ENCODE measurements around the gene AR. TPM values are rescaled to one million over a fixed set of nuclear protein-coding genes. Genes with fewer than 3 reads are reported as not detected.

The AR gene
- polyA plus RNA-seq, 1 donor from 2014 or later: 1.1 TPM

- no peaks in the 10 kb centered on the region for H3K36me3 ChIP-seq (ENCODE audit: insufficient read depth, low read length)
- H3K27ac ChIP-seq (ENCODE audit: low read length): no peak overlapping the region
- H3K9ac ChIP-seq (ENCODE audit: low read length): no peak overlapping the region
- no peak overlapping the region for H3K4me3 ChIP-seq (ENCODE audit: low read length)
- TF ChIP-seq EP300 (conservative IDR thresholded peaks at IDR 0.05; ENCODE audit: poor library complexity, severe bottlenecking) (no peak), POLR2AphosphoS5 (IDR thresholded peaks at IDR 0.05) (no peak), EZH2 (IDR thresholded peaks at IDR 0.05; ENCODE audit: borderline replicate concordance, insufficient read depth, low read length, poor library complexity, severe bottlenecking) (no peak), CTCF (IDR thresholded peaks at IDR 0.05; ENCODE audit: poor library complexity, severe bottlenecking) (no peak), SMC3 (conservative IDR thresholded peaks at IDR 0.05; ENCODE audit: poor library complexity) (no peak), MXI1 (conservative IDR thresholded peaks at IDR 0.05; ENCODE audit: poor library complexity, severe bottlenecking) (no peak), TAF1 (IDR thresholded peaks at IDR 0.05; ENCODE audit: low read depth) (no peak), RAD21 (conservative IDR thresholded peaks at IDR 0.05) (no peak)
- TF ChIP-seq, protein P1, sequence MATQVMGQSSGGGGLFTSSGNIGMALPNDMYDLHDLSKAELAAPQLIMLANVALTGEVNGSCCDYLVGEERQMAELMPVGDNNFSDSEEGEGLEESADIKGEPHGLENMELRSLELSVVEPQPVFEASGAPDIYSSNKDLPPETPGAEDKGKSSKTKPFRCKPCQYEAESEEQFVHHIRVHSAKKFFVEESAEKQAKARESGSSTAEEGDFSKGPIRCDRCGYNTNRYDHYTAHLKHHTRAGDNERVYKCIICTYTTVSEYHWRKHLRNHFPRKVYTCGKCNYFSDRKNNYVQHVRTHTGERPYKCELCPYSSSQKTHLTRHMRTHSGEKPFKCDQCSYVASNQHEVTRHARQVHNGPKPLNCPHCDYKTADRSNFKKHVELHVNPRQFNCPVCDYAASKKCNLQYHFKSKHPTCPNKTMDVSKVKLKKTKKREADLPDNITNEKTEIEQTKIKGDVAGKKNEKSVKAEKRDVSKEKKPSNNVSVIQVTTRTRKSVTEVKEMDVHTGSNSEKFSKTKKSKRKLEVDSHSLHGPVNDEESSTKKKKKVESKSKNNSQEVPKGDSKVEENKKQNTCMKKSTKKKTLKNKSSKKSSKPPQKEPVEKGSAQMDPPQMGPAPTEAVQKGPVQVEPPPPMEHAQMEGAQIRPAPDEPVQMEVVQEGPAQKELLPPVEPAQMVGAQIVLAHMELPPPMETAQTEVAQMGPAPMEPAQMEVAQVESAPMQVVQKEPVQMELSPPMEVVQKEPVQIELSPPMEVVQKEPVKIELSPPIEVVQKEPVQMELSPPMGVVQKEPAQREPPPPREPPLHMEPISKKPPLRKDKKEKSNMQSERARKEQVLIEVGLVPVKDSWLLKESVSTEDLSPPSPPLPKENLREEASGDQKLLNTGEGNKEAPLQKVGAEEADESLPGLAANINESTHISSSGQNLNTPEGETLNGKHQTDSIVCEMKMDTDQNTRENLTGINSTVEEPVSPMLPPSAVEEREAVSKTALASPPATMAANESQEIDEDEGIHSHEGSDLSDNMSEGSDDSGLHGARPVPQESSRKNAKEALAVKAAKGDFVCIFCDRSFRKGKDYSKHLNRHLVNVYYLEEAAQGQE (IDR thresholded peaks at IDR 0.05; ENCODE audit: borderline replicate concordance): no peak
- H3K9me2 ChIP-seq (ENCODE audit: insufficient read depth, low read length): no peaks in the 10 kb centered on the region
- H4K20me1 ChIP-seq (ENCODE audit: insufficient read depth): no peaks in the 10 kb centered on the region
- H3K27me3 ChIP-seq (ENCODE audit: insufficient read depth, low read depth, low read length): no peaks in the 10 kb centered on the region
- no peaks in the 10 kb centered on the region for H3K79me2 ChIP-seq (replicated peaks; ENCODE audit: insufficient read depth, low read length)
- H3K4me2 ChIP-seq (ENCODE audit: low read length): no peak overlapping the region
- H3F3A ChIP-seq (ENCODE audit: insufficient read depth, low read length, poor library complexity, severe bottlenecking): no peaks in the 10 kb centered on the region
- no peaks in the 10 kb centered on the region for H3K9me3 ChIP-seq (ENCODE audit: low read length)
- no peak overlapping the region for H2AFZ ChIP-seq (ENCODE audit: low read depth, low read length)
Measured at GRCh38 chrX:67693928-67694327, 150.1 kb downstream of the AR start.

DNA sequence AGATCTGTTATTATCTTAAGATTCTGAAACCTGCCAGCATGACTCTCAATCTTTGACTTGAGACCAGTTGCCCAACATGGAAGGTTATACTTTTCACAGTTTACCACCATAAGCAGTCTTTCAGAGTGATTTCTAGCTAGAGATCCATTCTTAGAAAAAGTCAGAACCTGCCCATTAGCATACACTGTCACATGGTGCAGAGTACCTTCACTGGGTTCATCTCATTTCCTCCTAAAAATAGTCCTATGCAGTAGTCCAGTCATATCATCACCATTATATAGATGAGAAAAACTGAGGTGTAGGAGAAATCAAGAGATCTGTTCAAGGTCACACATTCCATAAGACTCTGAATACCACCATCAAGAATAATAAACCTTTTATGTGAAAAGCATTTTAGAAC lies 153.6 kb downstream of the AR start:
- H3K4me3 ChIP-seq (ENCODE audit: low read length): no peak overlapping the region
- no peak overlapping the region for H3K4me2 ChIP-seq (ENCODE audit: low read length)
- H3K9ac ChIP-seq (ENCODE audit: low read length): no peak overlapping the region
- TF ChIP-seq EZH2 (IDR thresholded peaks at IDR 0.05; ENCODE audit: borderline replicate concordance, insufficient read depth, low read length, poor library complexity, severe bottlenecking) (no peak), EP300 (conservative IDR thresholded peaks at IDR 0.05; ENCODE audit: poor library complexity, severe bottlenecking) (no peak), SMC3 (conservative IDR thresholded peaks at IDR 0.05; ENCODE audit: poor library complexity) (no peak)
- TF ChIP-seq, protein P1 (IDR thresholded peaks at IDR 0.05; ENCODE audit: borderline replicate concordance): no peak
- no peaks in the 10 kb centered on the region for H3K27me3 ChIP-seq (ENCODE audit: insufficient read depth, low read depth, low read length)
- no peaks in the 10 kb centered on the region for H4K20me1 ChIP-seq (ENCODE audit: insufficient read depth)
- H2AFZ ChIP-seq (ENCODE audit: low read depth, low read length): no peak overlapping the region
- H3K9me2 ChIP-seq (ENCODE audit: insufficient read depth, low read length): no peaks in the 10 kb centered on the region
- H3F3A ChIP-seq (ENCODE audit: insufficient read depth, low read length, poor library complexity, severe bottlenecking): no peaks in the 10 kb centered on the region
- no peak overlapping the region for H3K27ac ChIP-seq (ENCODE audit: low read length)
- no peaks in the 10 kb centered on the region for H3K36me3 ChIP-seq (ENCODE audit: insufficient read depth, low read length)
- no peaks in the 10 kb centered on the region for H3K9me3 ChIP-seq (ENCODE audit: low read length)
- no peaks in the 10 kb centered on the region for H3K79me2 ChIP-seq (replicated peaks; ENCODE audit: insufficient read depth, low read length)

Measured in neural cell (in vitro differentiated cells).